Chondrocyte (in vitro differentiated cells): ENCODE data around the gene SERPINA3. TPM values are rescaled to one million over a fixed set of nuclear protein-coding genes. Genes with fewer than 3 reads are reported as not detected.

Source experiments
- DNase-seq: peaks from one replicate; pipeline ENCODE4 v3.0.0; 2021; ENCODE audit warnings: mixed read lengths, low spot score
- H3K27ac Mint-ChIP-seq: one replicate; pipeline ENCODE4 v1.8.0; 2021; ENCODE audit warnings: mild to moderate bottlenecking, moderate library complexity, mixed read lengths; ENCODE audit not compliant: unreplicated experiment
- H3K27me3 Mint-ChIP-seq: 2 replicates; pipeline ENCODE4 v1.8.0; 2021; ENCODE audit warnings: low read depth, mixed read lengths
- H3K36me3 Mint-ChIP-seq: 2 replicates; pipeline ENCODE4 v1.8.0; 2021; ENCODE audit warnings: low read depth, mixed read lengths
- H3K4me1 Mint-ChIP-seq: 2 replicates; pipeline ENCODE4 v1.8.0; 2021; ENCODE audit warnings: low read depth, mild to moderate bottlenecking, mixed read lengths
- H3K4me3 Mint-ChIP-seq: one replicate; pipeline ENCODE4 v1.8.0; 2021; ENCODE audit warnings: mild to moderate bottlenecking, moderate library complexity, mixed read lengths; ENCODE audit not compliant: unreplicated experiment
- H3K9me3 Mint-ChIP-seq: 2 replicates; pipeline ENCODE4 v1.8.0; 2021; ENCODE audit warnings: low read depth, mixed read lengths
- total RNA-seq: library from RNA; stranded (reverse); gene quantifications from 3 replicates; pipeline ENCODE4 v1.2.1, GENCODE V29; 2021
- TF ChIP-seq, protein P1 (sequence below): fragments of 200-600 bp; sonication (generic); IDR thresholded peaks from 2 replicates; pipeline ENCODE4 v1.5.0; 2021; ENCODE audit warnings: antibody characterized with exemption, mild to moderate bottlenecking, moderate library complexity

The SERPINA3 gene
- total RNA-seq, 1 donor from 2014 or later = 3.6 TPM

DNA sequence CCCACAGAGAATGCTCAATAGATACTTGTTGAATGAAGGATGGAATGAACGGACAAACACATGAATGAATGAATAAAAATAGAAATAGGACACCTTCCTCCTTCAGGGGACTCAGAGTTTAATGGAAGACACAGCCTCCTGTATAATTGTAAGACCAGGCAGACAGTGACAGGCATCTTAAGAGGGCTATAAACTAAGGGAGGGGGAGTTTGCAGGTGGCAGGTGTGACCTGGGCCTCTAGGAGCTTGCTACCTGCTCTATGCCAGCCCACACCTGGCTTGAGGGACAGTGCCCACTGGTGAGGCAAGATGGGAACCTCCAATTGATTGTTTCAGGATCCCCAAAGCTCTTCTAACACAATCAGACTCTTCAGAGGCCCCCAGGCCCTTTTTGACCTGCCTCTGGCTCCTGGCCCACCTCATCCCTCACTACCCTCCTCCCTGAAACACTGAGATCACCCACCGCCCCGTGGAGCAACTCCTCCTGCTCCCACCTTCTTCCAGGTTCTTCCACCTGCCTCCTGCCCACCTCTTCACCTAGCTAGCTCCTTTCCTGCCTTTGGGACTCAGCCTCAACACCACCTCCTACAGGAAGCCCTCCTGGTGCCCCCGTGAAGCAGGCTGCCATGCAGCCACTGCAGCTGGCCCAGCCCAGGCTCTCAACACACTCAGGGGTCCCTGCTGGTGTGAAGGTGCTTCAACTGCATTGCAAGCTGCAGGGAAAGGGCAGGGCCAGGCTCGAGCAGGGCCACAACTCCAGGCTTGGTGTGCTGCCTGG, 9.4 kb downstream of the SERPINA3 start:
- H3K4me3 Mint-ChIP-seq = no peak overlapping the region

DNA sequence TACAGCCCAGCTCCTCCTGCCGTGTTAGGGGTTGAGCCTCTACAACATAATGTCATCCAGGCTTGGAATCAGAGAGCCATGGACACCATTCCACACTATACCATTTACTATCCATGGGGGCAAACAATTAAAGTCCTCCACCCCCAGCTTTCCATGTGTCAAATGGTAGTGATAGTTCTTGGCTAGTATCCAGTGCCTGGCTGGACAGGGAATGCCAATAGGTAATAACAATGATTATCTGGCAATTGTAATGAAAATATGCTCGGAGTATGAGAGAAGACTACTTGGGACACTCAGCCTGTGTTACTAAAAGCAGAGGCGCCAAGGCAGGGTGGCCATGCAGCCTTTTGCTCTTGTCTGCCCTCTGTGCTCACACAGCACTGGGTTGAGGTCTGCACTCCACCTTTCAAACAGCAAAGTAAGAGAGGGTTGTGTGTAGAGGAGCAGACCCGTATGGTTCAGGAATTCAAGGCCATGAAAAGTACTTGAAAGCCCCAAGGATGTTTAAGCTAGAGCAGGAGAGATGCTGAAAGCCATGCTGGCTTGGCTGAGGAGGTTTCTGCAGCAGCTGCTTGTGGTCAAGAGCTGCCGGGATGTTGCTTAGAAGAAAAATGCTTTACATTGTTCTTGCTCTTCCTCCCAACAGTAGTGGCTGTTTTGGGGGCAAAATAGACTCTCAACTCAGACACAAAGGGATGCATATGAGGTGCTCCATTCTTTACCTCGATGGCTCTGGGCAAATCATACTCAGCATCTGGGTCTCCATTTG, 10.6 kb downstream of the SERPINA3 start:
- H3K4me1 Mint-ChIP-seq = no peaks in the 10 kb centered on the region
- peaks cover 9% of the 10 kb centered on the region for H3K36me3 Mint-ChIP-seq
- H3K27ac Mint-ChIP-seq = no peak overlapping the region

More for the DNA sequence above, 9.4 kb downstream of the SERPINA3 start:
- peaks cover 15% of the 10 kb centered on the region for H3K36me3 Mint-ChIP-seq
- no peak for DNase-seq
- TF ChIP-seq, protein P1, sequence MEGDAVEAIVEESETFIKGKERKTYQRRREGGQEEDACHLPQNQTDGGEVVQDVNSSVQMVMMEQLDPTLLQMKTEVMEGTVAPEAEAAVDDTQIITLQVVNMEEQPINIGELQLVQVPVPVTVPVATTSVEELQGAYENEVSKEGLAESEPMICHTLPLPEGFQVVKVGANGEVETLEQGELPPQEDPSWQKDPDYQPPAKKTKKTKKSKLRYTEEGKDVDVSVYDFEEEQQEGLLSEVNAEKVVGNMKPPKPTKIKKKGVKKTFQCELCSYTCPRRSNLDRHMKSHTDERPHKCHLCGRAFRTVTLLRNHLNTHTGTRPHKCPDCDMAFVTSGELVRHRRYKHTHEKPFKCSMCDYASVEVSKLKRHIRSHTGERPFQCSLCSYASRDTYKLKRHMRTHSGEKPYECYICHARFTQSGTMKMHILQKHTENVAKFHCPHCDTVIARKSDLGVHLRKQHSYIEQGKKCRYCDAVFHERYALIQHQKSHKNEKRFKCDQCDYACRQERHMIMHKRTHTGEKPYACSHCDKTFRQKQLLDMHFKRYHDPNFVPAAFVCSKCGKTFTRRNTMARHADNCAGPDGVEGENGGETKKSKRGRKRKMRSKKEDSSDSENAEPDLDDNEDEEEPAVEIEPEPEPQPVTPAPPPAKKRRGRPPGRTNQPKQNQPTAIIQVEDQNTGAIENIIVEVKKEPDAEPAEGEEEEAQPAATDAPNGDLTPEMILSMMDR = no peak
- H3K27ac Mint-ChIP-seq = no peak overlapping the region
- H3K9me3 Mint-ChIP-seq = peaks cover 37% of the 10 kb centered on the region
- H3K4me1 Mint-ChIP-seq = no peaks in the 10 kb centered on the region
- H3K27me3 Mint-ChIP-seq = peaks cover 2% of the 10 kb centered on the region

DNA sequence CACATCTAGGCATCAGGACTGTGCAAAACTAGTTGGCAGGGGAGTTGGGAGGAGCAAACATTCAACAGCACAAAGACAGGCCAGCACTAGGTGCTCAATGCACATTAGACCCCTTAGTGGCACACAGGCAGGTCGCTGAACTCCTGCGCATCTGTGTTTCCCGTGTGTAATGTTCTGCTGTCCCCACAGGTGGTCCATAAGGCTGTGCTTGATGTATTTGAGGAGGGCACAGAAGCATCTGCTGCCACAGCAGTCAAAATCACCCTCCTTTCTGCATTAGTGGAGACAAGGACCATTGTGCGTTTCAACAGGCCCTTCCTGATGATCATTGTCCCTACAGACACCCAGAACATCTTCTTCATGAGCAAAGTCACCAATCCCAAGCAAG, 11.2 kb downstream of the SERPINA3 start:
- Mint-ChIP-seq H3K9me3 (peaks cover 21% of the 10 kb centered on the region), H3K4me3 (no peak overlapping the region), H3K27me3 (peaks cover 2% of the 10 kb centered on the region), H3K27ac (no peak overlapping the region), H3K4me1 (no peaks in the 10 kb centered on the region), H3K36me3 (peaks cover 6% of the 10 kb centered on the region)
- no peak for DNase-seq
- TF ChIP-seq, protein P1 = no peak

More for the DNA sequence above, 10.6 kb downstream of the SERPINA3 start:
- H3K27me3 Mint-ChIP-seq = peaks cover 2% of the 10 kb centered on the region
- peaks cover 27% of the 10 kb centered on the region for H3K9me3 Mint-ChIP-seq
- TF ChIP-seq, protein P1 = no peak
- no peak for DNase-seq
- H3K4me3 Mint-ChIP-seq = no peak overlapping the region

DNA sequence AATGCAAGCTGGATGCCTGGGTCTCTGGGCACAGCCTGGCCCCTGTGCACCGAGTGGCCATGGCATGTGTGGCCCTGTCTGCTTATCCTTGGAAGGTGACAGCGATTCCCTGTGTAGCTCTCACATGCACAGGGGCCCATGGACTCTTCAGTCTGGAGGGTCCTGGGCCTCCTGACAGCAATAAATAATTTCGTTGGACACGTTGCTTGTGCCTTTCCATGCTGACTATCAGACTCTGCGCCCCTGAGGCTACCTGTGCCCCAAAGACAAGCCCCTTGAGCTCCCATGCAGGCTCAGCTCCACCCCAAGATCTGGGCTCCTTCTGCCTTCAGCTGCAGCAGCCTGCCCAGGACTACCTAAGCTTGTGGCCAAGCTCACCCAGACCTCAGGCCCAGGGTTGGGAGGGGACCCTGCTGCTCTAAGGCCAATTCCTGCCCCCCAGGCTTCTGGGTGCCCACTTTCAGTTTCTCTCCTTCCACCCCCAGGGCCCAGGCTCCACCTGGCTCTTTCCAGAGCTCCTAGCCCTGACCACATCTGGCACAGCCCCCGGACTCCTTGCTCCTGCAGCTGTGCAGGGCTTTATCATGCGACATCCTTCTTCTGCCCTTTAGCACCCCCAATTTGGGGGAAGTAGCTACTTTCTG, 11.8 kb downstream of the SERPINA3 start:
- H3K9me3 Mint-ChIP-seq = peaks cover 15% of the 10 kb centered on the region
- H3K27me3 Mint-ChIP-seq = peaks cover 2% of the 10 kb centered on the region
- TF ChIP-seq, protein P1 = no peak
- H3K36me3 Mint-ChIP-seq = peaks cover under 1% of the 10 kb centered on the region
- no peak overlapping the region for H3K4me3 Mint-ChIP-seq
- no peak for DNase-seq
- no peak overlapping the region for H3K27ac Mint-ChIP-seq
- no peaks in the 10 kb centered on the region for H3K4me1 Mint-ChIP-seq
